Peyer's patch (tissue), 4 donors: ENCODE data around the gene ING3.

ENCODE experiments used
- POLR2A ChIP-seq, 2 donors: fragments of 450-650 bp; IDR thresholded peaks; one replicate each; pipeline ENCODE4 v1.5.1; 2017; ENCODE audit warnings: antibody characterized with exemption in 2 of 2, mild to moderate bottlenecking in 2 of 2, moderate library complexity in 2 of 2
- TF ChIP-seq, protein P1 (sequence below), 6 experiments: fragments of 450-650 bp in 4 of 6; fragments of 200-600 bp in 2 of 6; sonication (generic) in 1 of 6; IDR thresholded peaks; one replicate each; pipeline ENCODE4 v1.5.1; 2017 to 2019; ENCODE audit warnings: antibody characterized with exemption in 6 of 6, mild to moderate bottlenecking in 3 of 6, moderate library complexity in 1 of 6

DNA sequence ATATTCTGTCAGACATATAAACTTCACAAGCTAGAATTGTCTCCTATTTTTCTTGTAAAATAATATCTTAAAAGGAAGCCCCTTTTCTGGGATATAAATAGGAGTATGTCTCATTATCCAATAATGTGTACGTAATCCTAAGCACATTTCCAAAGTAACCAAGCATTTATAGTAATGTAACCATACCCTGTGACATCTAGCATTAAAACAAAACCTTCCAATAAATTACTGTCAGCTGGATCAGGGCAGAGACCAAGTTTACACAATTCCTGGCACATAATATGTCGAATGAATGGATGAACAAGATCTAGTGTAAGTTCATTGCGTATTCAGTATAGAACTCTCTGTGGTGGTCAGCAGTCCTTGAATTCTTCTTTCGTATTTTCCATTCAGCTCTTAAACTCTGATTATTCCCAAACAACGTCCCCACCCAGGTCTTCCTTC is 52.2 kb downstream of the ING3 start:
- TF ChIP-seq, protein P1, sequence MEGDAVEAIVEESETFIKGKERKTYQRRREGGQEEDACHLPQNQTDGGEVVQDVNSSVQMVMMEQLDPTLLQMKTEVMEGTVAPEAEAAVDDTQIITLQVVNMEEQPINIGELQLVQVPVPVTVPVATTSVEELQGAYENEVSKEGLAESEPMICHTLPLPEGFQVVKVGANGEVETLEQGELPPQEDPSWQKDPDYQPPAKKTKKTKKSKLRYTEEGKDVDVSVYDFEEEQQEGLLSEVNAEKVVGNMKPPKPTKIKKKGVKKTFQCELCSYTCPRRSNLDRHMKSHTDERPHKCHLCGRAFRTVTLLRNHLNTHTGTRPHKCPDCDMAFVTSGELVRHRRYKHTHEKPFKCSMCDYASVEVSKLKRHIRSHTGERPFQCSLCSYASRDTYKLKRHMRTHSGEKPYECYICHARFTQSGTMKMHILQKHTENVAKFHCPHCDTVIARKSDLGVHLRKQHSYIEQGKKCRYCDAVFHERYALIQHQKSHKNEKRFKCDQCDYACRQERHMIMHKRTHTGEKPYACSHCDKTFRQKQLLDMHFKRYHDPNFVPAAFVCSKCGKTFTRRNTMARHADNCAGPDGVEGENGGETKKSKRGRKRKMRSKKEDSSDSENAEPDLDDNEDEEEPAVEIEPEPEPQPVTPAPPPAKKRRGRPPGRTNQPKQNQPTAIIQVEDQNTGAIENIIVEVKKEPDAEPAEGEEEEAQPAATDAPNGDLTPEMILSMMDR (IDR thresholded peaks at IDR 0.05): no peak
- no peak for TF ChIP-seq POLR2A (IDR thresholded peaks at IDR 0.05)
